Activated naive CD4-positive, alpha-beta T cell treated with anti-CD3 and anti-CD28 coated beads, Interleukin-2, amount 50 U/mL, for 72 hours (primary cell): Measurements from ENCODE around the gene ITPKA. TPM values are rescaled to one million over a fixed set of nuclear protein-coding genes. Genes with fewer than 3 reads are reported as not detected.

Experiments
- ATAC-seq, 2 donors: fragments of 150-1000 bp; cut with Tn5 transposase; 2 replicates each; pipeline ENCODE4 v1.10.0; 2021; ENCODE audit warnings: mild to moderate bottlenecking in 2 of 2, moderate library complexity in 2 of 2
- DNase-seq, 2 donors: peaks; one replicate each; pipeline ENCODE4 v3.0.0; 2021 to 2022; ENCODE audit warnings: low spot score in 2 of 2
- H3K27ac Mint-ChIP-seq, 2 donors: one replicate each; pipeline ENCODE4 v1.8.0; 2022; ENCODE audit warnings: mild to moderate bottlenecking in 2 of 2, mixed read lengths in 2 of 2
- H3K36me3 Mint-ChIP-seq, 2 donors: one replicate each; pipeline ENCODE4 v1.8.0; 2022; ENCODE audit warnings: mixed read lengths in 2 of 2
- H3K9me3 Mint-ChIP-seq, 2 donors: one replicate each; pipeline ENCODE4 v1.8.0; 2022; ENCODE audit warnings: mixed read lengths in 2 of 2
- total RNA-seq, 2 donors: library from RNA; stranded (reverse); gene quantifications; one replicate each; pipeline ENCODE4 v1.2.3, GENCODE V29; 2022

Gene ITPKA
- total RNA-seq, 2 donors from 2014 or later = 1.2 to 7.1 TPM

GRCh38 chr15:41484937-41485625, 8.6 kb upstream of the ITPKA start:
- DNase-seq (no peak), ATAC-seq (no peak)
- Mint-ChIP-seq H3K9me3 (no peaks in the 10 kb centered on the region), H3K36me3 (peaks cover 0 to 18% of the 10 kb centered on the region in 2 donors), H3K27ac (peak overlapping the region in 1 of 2 donors; percentile 23)

GRCh38 chr15:41486286-41486685, 7.4 kb upstream of the ITPKA start:
- H3K36me3 Mint-ChIP-seq = peaks cover 0 to 10% of the 10 kb centered on the region in 2 donors
- ATAC-seq = no peak
- H3K27ac Mint-ChIP-seq = no peak overlapping the region
- H3K9me3 Mint-ChIP-seq = no peaks in the 10 kb centered on the region
- DNase-seq = no peak

GRCh38 chr15:41487381-41487780, 6.3 kb upstream of the ITPKA start:
- ATAC-seq = no peak
- peaks cover 0 to 6% of the 10 kb centered on the region in 2 donors for H3K36me3 Mint-ChIP-seq
- peak overlapping the region in 1 of 2 donors; percentile 49 for H3K27ac Mint-ChIP-seq
- no peaks in the 10 kb centered on the region for H3K9me3 Mint-ChIP-seq
- DNase-seq = no peak

- DNase-seq (no peak), ATAC-seq (peak in 1 of 2 donors; percentile 13)
Observed at GRCh38 chr15:41487802-41488201, 5.9 kb upstream of the ITPKA start.

GRCh38 chr15:41489641-41490040, 4.0 kb upstream of the ITPKA start:
- no peak for ATAC-seq
- Mint-ChIP-seq H3K36me3 (peaks cover 0 to 6% of the 10 kb centered on the region in 2 donors), H3K27ac (peak overlapping the region; percentile 56 to 66), H3K9me3 (no peaks in the 10 kb centered on the region)
- no peak for DNase-seq

More at GRCh38 chr15:41487802-41488201, 5.9 kb upstream of the ITPKA start:
- H3K9me3 Mint-ChIP-seq = no peaks in the 10 kb centered on the region
- peak overlapping the region; percentile 49 to 65 for H3K27ac Mint-ChIP-seq
- peaks cover 0 to 6% of the 10 kb centered on the region in 2 donors for H3K36me3 Mint-ChIP-seq

GRCh38 chr15:41490355-41490754, 3.3 kb upstream of the ITPKA start:
- Mint-ChIP-seq H3K9me3 (no peaks in the 10 kb centered on the region), H3K27ac (peak overlapping the region in 1 of 2 donors; percentile 66), H3K36me3 (peaks cover 0 to 6% of the 10 kb centered on the region in 2 donors)
- ATAC-seq (peak; percentile 77 to 81), DNase-seq (peak in 1 of 2 donors; percentile 52)

GRCh38 chr15:41491889-41492288, 1.8 kb upstream of the ITPKA start:
- no peaks in the 10 kb centered on the region for H3K9me3 Mint-ChIP-seq
- peaks cover 0 to 6% of the 10 kb centered on the region in 2 donors for H3K36me3 Mint-ChIP-seq
- no peak for DNase-seq
- ATAC-seq = no peak
- H3K27ac Mint-ChIP-seq = peak overlapping the region in 1 of 2 donors; percentile 2

GRCh38 chr15:41492597-41493204, 973 bp upstream of the ITPKA start:
- no peak for ATAC-seq
- DNase-seq = no peak
- peaks cover 0 to 6% of the 10 kb centered on the region in 2 donors for H3K36me3 Mint-ChIP-seq
- H3K27ac Mint-ChIP-seq = peak overlapping the region in 1 of 2 donors; percentile 76
- no peaks in the 10 kb centered on the region for H3K9me3 Mint-ChIP-seq

- Mint-ChIP-seq H3K27ac (no peak overlapping the region), H3K9me3 (no peaks in the 10 kb centered on the region), H3K36me3 (peaks cover 0 to 6% of the 10 kb centered on the region in 2 donors)
- peak; percentile 7 to 15 for ATAC-seq
- no peak for DNase-seq
Observed at GRCh38 chr15:41493902-41494189, 172 bp downstream of the ITPKA start.

GRCh38 chr15:41494190-41494921, 682 bp downstream of the ITPKA start:
- ATAC-seq (peak; percentile 2), DNase-seq (peak; percentile 58 to 75)
- Mint-ChIP-seq H3K27ac (no peak overlapping the region), H3K36me3 (peaks cover 0 to 6% of the 10 kb centered on the region in 2 donors), H3K9me3 (no peaks in the 10 kb centered on the region)

- DNase-seq (peak in 1 of 2 donors; percentile 51), ATAC-seq (no peak)
- H3K27ac Mint-ChIP-seq = no peak overlapping the region
- peaks cover 0 to 4% of the 10 kb centered on the region in 2 donors for H3K36me3 Mint-ChIP-seq
- no peaks in the 10 kb centered on the region for H3K9me3 Mint-ChIP-seq
Observed at GRCh38 chr15:41494922-41495735, 1.5 kb downstream of the ITPKA start.

- DNase-seq (no peak), ATAC-seq (no peak)
- H3K36me3 Mint-ChIP-seq = no peaks in the 10 kb centered on the region
- no peak overlapping the region for H3K27ac Mint-ChIP-seq
- H3K9me3 Mint-ChIP-seq = no peaks in the 10 kb centered on the region
Observed at GRCh38 chr15:41495736-41496599, 2.3 kb downstream of the ITPKA start.

GRCh38 chr15:41498657-41499056, 5.0 kb downstream of the ITPKA start:
- Mint-ChIP-seq H3K27ac (no peak overlapping the region), H3K36me3 (no peaks in the 10 kb centered on the region), H3K9me3 (no peaks in the 10 kb centered on the region)
- no peak for DNase-seq
- no peak for ATAC-seq

GRCh38 chr15:41499109-41499851, 5.6 kb downstream of the ITPKA start:
- Mint-ChIP-seq H3K9me3 (no peaks in the 10 kb centered on the region), H3K36me3 (no peaks in the 10 kb centered on the region), H3K27ac (no peak overlapping the region)
- no peak for ATAC-seq
- no peak for DNase-seq

GRCh38 chr15:41501191-41501917, 7.7 kb downstream of the ITPKA start:
- H3K36me3 Mint-ChIP-seq = no peaks in the 10 kb centered on the region
- H3K27ac Mint-ChIP-seq = no peak overlapping the region
- ATAC-seq (peak; percentile 43 to 58), DNase-seq (peak in 1 of 2 donors; percentile 49)
- H3K9me3 Mint-ChIP-seq = no peaks in the 10 kb centered on the region
